Daoy (cell line): ENCODE data around the gene SPECC1L. TPM values are rescaled to one million over a fixed set of nuclear protein-coding genes. Genes with fewer than 3 reads are reported as not detected.
A peak's percentile ranks its signal among the peaks of the same experiment; 100 is the strongest.

Experiments used
- DNase-seq: peaks from one replicate; pipeline ENCODE4 v3.0.0-alpha.2; 2015; ENCODE audit warnings: low read depth
- total RNA-seq: library from RNA; depleted of rRNA; stranded (reverse); fragments of >200 nt; shearing (Covaris generic); gene quantifications from 2 replicates; pipeline ENCODE4 v1.2.3, GENCODE V29; 2014

SPECC1L gene
- total RNA-seq, 1 experiment from 2014 or later = 21.9 TPM

- no peak for DNase-seq
These were observed 53.1 kb downstream of the SPECC1L start for GRCh38 chr22:24323695-24324094.

GRCh38 chr22:24324137-24324536 lies 53.5 kb downstream of the SPECC1L start:
- DNase-seq = no peak

GRCh38 chr22:24325105-24325757 lies 54.6 kb downstream of the SPECC1L start:
- DNase-seq = peak; percentile 43

GRCh38 chr22:24326266-24326665 lies 55.6 kb downstream of the SPECC1L start:
- no peak for DNase-seq

- no peak for DNase-seq
These were observed 57.2 kb downstream of the SPECC1L start for GRCh38 chr22:24327832-24328231.

- DNase-seq = no peak
These were observed 58.8 kb downstream of the SPECC1L start for GRCh38 chr22:24329453-24329852.

GRCh38 chr22:24330636-24331035 lies 60.0 kb downstream of the SPECC1L start:
- DNase-seq = peak; percentile 11

GRCh38 chr22:24331468-24332440 lies 61.1 kb downstream of the SPECC1L start:
- DNase-seq = no peak

GRCh38 chr22:24333301-24333700 lies 62.7 kb downstream of the SPECC1L start:
- DNase-seq = peak; percentile 44

GRCh38 chr22:24335496-24335895 lies 64.9 kb downstream of the SPECC1L start:
- no peak for DNase-seq

GRCh38 chr22:24337894-24338645 lies 67.4 kb downstream of the SPECC1L start:
- no peak for DNase-seq

- no peak for DNase-seq
These were observed 68.3 kb downstream of the SPECC1L start for GRCh38 chr22:24338726-24339451.

- no peak for DNase-seq
These were observed 68.8 kb downstream of the SPECC1L start for GRCh38 chr22:24339452-24339747.

- DNase-seq = no peak
These were observed 71.0 kb downstream of the SPECC1L start for GRCh38 chr22:24341627-24342026.

- no peak for DNase-seq
These were observed 80.0 kb downstream of the SPECC1L start for GRCh38 chr22:24350627-24351026.

GRCh38 chr22:24353121-24353520 lies 82.5 kb downstream of the SPECC1L start:
- no peak for DNase-seq

- no peak for DNase-seq
These were observed 84.9 kb downstream of the SPECC1L start for GRCh38 chr22:24355574-24355973.

GRCh38 chr22:24357547-24357946 lies 86.9 kb downstream of the SPECC1L start:
- DNase-seq = no peak

- DNase-seq = no peak
These were observed 87.6 kb downstream of the SPECC1L start for GRCh38 chr22:24358105-24358836.

- DNase-seq = no peak
These were observed 89.0 kb downstream of the SPECC1L start for GRCh38 chr22:24359452-24360120.
